GM21423 (cell line): Measurements from ENCODE around the gene ZCWPW1.
"Not testable (repeated sequence)": the region's sequence is repeated elsewhere in the genome, so short reads cannot be mapped to it uniquely, and the experiment has no call there.

ENCODE experiments used
- ATAC-seq: cut with Tn5 transposase; IDR thresholded peaks from one replicate; pipeline ENCODE4 v1.9.1; 2021; ENCODE audit warnings: mild to moderate bottlenecking, moderate library complexity; ENCODE audit not compliant: unreplicated experiment

ZCWPW1 gene

GRCh38 chr7:100357131-100357561, 71.4 kb downstream of the ZCWPW1 start:
- ATAC-seq, result no peak

GRCh38 chr7:100356416-100357068, 72.0 kb downstream of the ZCWPW1 start:
- no peak for ATAC-seq

GRCh38 chr7:100353685-100354330, 74.7 kb downstream of the ZCWPW1 start:
- no peak for ATAC-seq

GRCh38 chr7:100352984-100353684, 75.4 kb downstream of the ZCWPW1 start:
- no peak for ATAC-seq

- not testable (repeated sequence) for ATAC-seq
These were observed 76.2 kb downstream of the ZCWPW1 start for GRCh38 chr7:100352230-100352781.

GRCh38 chr7:100351657-100352058, 76.8 kb downstream of the ZCWPW1 start:
- ATAC-seq, result no peak
